ENCODE results near the gene KLHL18.
"Not testable (repeated sequence)": the region's sequence is repeated elsewhere in the genome, so short reads cannot be mapped to it uniquely, and the experiment has no call there.

GRCh38 chr3:47309231-47309630 lies 26.5 kb downstream of the KLHL18 start:
- TF ChIP-seq CTCF, POLR2A (IDR thresholded peaks at IDR 0.05): not testable (repeated sequence)

All from adrenal gland (tissue), 5 donors.